ENCODE data around the gene MPDU1. TPM values are rescaled to one million over a fixed set of nuclear protein-coding genes. Genes with fewer than 3 reads are reported as not detected.

The MPDU1 gene
- total RNA-seq, 4 donors from 2014 or later, result 53.9 to 94.2 (median 77.7) TPM

DNA sequence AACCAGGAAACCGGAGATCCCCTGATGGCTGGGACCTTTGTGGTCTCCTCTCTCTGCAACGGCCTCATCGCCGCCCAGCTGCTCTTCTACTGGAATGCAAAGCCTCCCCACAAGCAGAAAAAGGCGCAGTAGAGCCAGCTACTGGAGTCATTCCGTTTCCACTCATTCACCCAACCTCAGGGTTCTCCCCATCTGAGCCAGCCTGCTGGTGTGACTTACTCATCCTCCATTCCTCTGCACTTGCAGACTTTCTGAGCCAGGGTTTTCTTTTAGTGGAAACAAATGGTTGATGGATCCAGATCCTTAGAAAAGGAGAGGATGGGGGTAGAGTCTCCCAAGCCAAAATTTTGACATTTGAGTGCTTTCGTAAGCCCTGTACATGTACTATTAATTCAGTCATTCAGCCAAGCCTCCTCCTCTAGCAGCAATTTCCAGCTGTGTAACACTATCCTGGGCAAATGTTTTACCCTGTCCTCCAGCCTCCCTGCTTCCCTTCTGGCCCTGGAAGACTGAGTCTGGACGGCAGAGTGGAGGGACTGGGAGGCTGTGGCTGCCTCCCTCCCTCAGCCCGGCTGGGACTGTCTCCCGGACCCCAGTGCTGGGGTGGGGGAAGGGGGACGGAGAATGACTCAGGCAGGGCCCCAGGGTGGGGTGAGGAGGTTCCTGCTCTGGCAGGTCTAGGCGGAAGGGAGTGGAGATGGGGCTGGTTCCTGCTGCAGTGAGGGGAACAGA is 3.9 kb downstream of the MPDU1 start:
- TF ChIP-seq CTCF (IDR thresholded peaks at IDR 0.05; ENCODE audit: low read depth), result no peak

GRCh38 chr17:7588553-7589203 is 5.0 kb downstream of the MPDU1 start:
- TF ChIP-seq CTCF (IDR thresholded peaks at IDR 0.05; ENCODE audit: low read depth), result no peak

- no peak for TF ChIP-seq CTCF (IDR thresholded peaks at IDR 0.05; ENCODE audit: low read depth)
These were observed 5.7 kb downstream of the MPDU1 start for GRCh38 chr17:7589204-7589868.

DNA sequence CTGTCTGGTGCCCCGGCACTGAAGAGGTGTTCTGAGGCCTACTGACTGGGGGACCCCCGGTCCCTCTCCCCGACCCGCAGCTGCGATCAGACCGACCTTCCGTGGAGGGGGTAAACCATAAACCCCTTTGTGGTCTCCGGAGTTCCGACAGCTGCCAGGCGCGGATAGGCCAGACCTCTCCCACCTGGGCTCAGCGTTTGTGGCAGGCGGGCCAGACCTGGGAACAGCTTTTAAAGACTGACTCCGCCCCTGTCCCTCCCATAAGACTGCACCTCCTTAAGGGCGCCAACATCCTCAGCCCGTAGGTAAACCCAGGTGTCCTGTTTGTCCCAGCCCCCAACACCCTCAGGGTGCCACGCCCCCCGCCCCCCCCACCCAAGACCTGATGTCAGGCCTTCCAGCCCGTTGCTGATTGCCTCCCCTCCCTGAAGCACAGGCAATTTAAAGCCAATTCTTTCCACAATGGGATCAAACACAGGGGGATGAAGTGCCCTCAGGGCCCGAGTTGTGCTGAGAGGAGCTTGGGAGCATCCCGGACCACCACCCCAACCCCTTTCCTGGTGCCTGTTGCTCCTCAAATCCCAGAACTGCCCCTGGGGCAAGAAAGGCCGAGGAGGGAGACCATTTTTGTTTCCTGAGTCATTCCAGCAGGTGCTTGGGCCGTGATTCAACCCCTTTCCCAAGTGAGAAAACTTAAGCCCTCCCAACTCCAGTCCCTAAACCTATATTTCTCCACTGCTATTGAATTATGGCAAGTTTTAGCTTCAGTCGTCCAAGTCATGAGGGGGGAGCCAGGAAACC is 6.4 kb downstream of the MPDU1 start, which contains the start of gene SOX15:
Gene SOX15 (minus strand): TSS at position 204 of the 801 bp plus-strand sequence. CDS start 418 bp downstream, outside the sequence.
- no peak for TF ChIP-seq CTCF (IDR thresholded peaks at IDR 0.05; ENCODE audit: low read depth)

- TF ChIP-seq CTCF (IDR thresholded peaks at IDR 0.05; ENCODE audit: low read depth), result no peak
These were observed 7.1 kb downstream of the MPDU1 start for GRCh38 chr17:7590743-7591142.

DNA sequence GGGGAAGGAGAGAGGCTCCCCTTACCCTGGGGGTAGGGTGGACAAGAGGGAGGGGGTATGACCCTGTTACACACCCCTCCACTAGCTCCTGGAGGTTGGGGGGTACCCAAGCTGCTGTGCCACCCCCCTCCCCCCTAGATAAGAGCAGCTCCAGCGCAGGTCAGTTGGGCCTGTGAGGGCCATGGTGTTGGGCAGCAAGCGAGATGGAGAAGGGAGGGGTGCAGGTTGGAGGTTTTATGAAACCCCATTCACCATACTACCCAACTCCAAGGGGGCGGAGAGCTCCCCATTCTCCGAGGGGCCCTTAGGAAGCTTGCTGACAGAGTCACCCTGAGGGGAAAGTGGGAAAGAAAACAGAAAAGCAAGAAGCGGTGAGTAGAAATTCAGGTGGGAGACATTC is 7.9 kb downstream of the MPDU1 start:
- TF ChIP-seq CTCF (IDR thresholded peaks at IDR 0.05; ENCODE audit: low read depth), result no peak
